ENCODE data around the gene TTC4. TPM values are rescaled to one million over a fixed set of nuclear protein-coding genes. Genes with fewer than 3 reads are reported as not detected.

The TTC4 gene
- total and polyA plus RNA-seq, 2 of the 4 experiments (the other 2 are of a cell fraction) = 21.6 to 27.1 TPM

- ATAC-seq (ENCODE audit: low read depth) (no peak), DNase-seq (no peak)
- ChIA-PET POLR2A (ENCODE audit: unreplicated experiment) (no interaction called here), CTCF (no interaction called here)
- Histone ChIP-seq H3K27me3 (ENCODE audit: control insufficient read depth, insufficient read depth, low read length) (peaks cover 24% of the 10 kb centered on the region), H3K18ac (ENCODE audit: low read depth, low read length) (no peak overlapping the region), H4K5ac (ENCODE audit: low read depth, low read length) (no peak overlapping the region), H3K27ac (ENCODE audit: insufficient read depth, low read length) (no peak overlapping the region), H3K36me3 (ENCODE audit: control insufficient read depth, insufficient read depth, low read length) (no peaks in the 10 kb centered on the region), H2BK120ac (ENCODE audit: low read depth, low read length) (no peak overlapping the region), H2AK9ac (replicated peaks; ENCODE audit: low read depth, low read length, poor library complexity) (no peak overlapping the region), H3K23ac (ENCODE audit: low read depth, low read length) (no peak overlapping the region), H3K9me3 (ENCODE audit: control insufficient read depth, insufficient read depth, low read length) (no peaks in the 10 kb centered on the region), H4K91ac (ENCODE audit: insufficient read depth, low read depth, low read length) (no peak overlapping the region), H3K4ac (ENCODE audit: low read depth, low read length) (no peak overlapping the region), H3K4me2 (ENCODE audit: low read depth, low read length) (no peak overlapping the region), H4K20me1 (ENCODE audit: insufficient read depth, low read length) (no peaks in the 10 kb centered on the region), H3K4me1 (ENCODE audit: control insufficient read depth, insufficient read depth, low read length) (no peaks in the 10 kb centered on the region), H2AK5ac (ENCODE audit: low read depth, low read length) (no peak overlapping the region), H3K9ac (ENCODE audit: low read depth, low read length) (no peak overlapping the region), H3K4me3 (ENCODE audit: insufficient read depth, low read depth, low read length) (no peak overlapping the region), H2AFZ (replicated peaks; ENCODE audit: low read length, poor library complexity) (no peak overlapping the region), H2BK5ac (ENCODE audit: low read depth, low read length, poor library complexity, severe bottlenecking) (no peak overlapping the region), H3K14ac (replicated peaks; ENCODE audit: low read depth, low read length) (no peak overlapping the region), H3K79me1 (ENCODE audit: low read depth in 1 of 2, low read length in 2 of 2) (peaks cover 5 to 9% of the 10 kb centered on the region in 2 experiments), H2BK20ac (ENCODE audit: low read depth, low read length) (no peak overlapping the region), H3K56ac (ENCODE audit: extremely low read depth, insufficient read depth, low read length) (no peak overlapping the region), H4K8ac (ENCODE audit: low read depth in 2 of 2, low read length in 2 of 2) (no peak overlapping the region), H2BK15ac (ENCODE audit: low read depth, low read length) (no peak overlapping the region), H3K9me1 (ENCODE audit: insufficient read depth, low read length) (0 out of 2 replicates have a peak, but pooled peaks cover 6% of the 10 kb centered on the region)
- in situ Hi-C loops (cut with MboI; ENCODE audit: low sequenced_read_pairs) = no loop called here
- 80% methylated on average over 3 of the region's 10 CpGs; no CpG with 5 or more reads in 1 of the 2 experiments for WGBS, 2 experiments (ENCODE audit: extremely low coverage in 2 of 2, insufficient read length in 1 of 2)
- BruUV-seq (replicated peaks) = no TSS peak
- intact Hi-C loops (cut with micrococcal nuclease) = no loop called here
- TF ChIP-seq MXI1 (IDR thresholded peaks at IDR 0.05; ENCODE audit: borderline replicate concordance, low read depth, low read length) (no peak), CTCF (conservative IDR thresholded peaks at IDR 0.05; ENCODE audit: low read depth, low read length) (no peak)
- dilution Hi-C loops (cut with HindIII; ENCODE audit: low sequenced_read_pairs, unreplicated experiment) = no loop called here
Observed at GRCh38 chr1:54711536-54711935, 4.1 kb upstream of the TTC4 start.

All from IMR-90 (cell line).